Activated naive CD4-positive, alpha-beta T cell treated with anti-CD3 and anti-CD28 coated beads for 36 hours (primary cell): ENCODE results near the gene POLR3B. TPM values are rescaled to one million over a fixed set of nuclear protein-coding genes. Genes with fewer than 3 reads are reported as not detected.
"Not testable (repeated sequence)": the region's sequence is repeated elsewhere in the genome, so short reads cannot be mapped to it uniquely, and the experiment has no call there.

Experiments
- CTCF ChIA-PET: fragments of 350-600 bp; sonication (Branson Sonifier 250); formaldehyde crosslinking; loops from one replicate; lab custom pipeline; 2021; ENCODE audit warnings: antibody characterized with exemption; lab: Charles Lee
- DNase-seq: peaks from one replicate; pipeline ENCODE4 v3.0.0-alpha.2; 2020
- H3K27ac Mint-ChIP-seq: one replicate; pipeline ENCODE4 v1.8.0; 2021; ENCODE audit warnings: mild to moderate bottlenecking, mixed read lengths
- H3K27me3 Mint-ChIP-seq: one replicate; pipeline ENCODE4 v1.8.0; 2021; ENCODE audit warnings: low read depth, mixed read lengths
- H3K36me3 Mint-ChIP-seq: one replicate; pipeline ENCODE4 v1.8.0; 2021; ENCODE audit warnings: low read depth, mixed read lengths
- H3K4me1 Mint-ChIP-seq: one replicate; pipeline ENCODE4 v1.8.0; 2021; ENCODE audit warnings: low read depth, mixed read lengths
- H3K4me3 Mint-ChIP-seq: one replicate; pipeline ENCODE4 v1.8.0; 2021; ENCODE audit warnings: mild to moderate bottlenecking, moderate library complexity, mixed read lengths
- H3K9me3 Mint-ChIP-seq: one replicate; pipeline ENCODE4 v1.8.0; 2021; ENCODE audit warnings: mixed read lengths
- intact Hi-C: fragments of 100-400 bp; cut with micrococcal nuclease; formaldehyde crosslinking; loops from one replicate; pipeline ENCODE4 v1.15.1; 2023
- total RNA-seq, 2 experiments: library from RNA; stranded (reverse); gene quantifications; one replicate each; pipeline ENCODE4 v1.2.3, GENCODE V29; 2021

POLR3B gene
- total RNA-seq, 2 experiments from 2014 or later = 6.4 to 6.8 TPM

- H3K36me3 Mint-ChIP-seq = peaks cover 34% of the 10 kb centered on the region
- H3K27ac Mint-ChIP-seq, H3K9me3 Mint-ChIP-seq, H3K27me3 Mint-ChIP-seq, H3K4me3 Mint-ChIP-seq, DNase-seq, CTCF ChIA-PET: not testable (repeated sequence)
- peaks cover 11% of the 10 kb centered on the region for H3K4me1 Mint-ChIP-seq
- intact Hi-C loops = loop anchor here (10.0 kb wide), 1 partner anchor 343 kb away; no protein-coding TSS in a partner anchor
Measured at GRCh38 chr12:106381866-106382265, 24.3 kb downstream of the POLR3B start.

GRCh38 chr12:106386813-106387535 is 29.4 kb downstream of the POLR3B start:
- H3K27me3 Mint-ChIP-seq = no peaks in the 10 kb centered on the region
- H3K27ac Mint-ChIP-seq = no peak overlapping the region
- no peaks in the 10 kb centered on the region for H3K4me1 Mint-ChIP-seq
- no peak for DNase-seq
- H3K36me3 Mint-ChIP-seq = peaks cover 14% of the 10 kb centered on the region
- intact Hi-C loops = loop anchor here (1.0 to 10.0 kb wide), 4 partner anchors 338 to 717 kb away; no protein-coding TSS in a partner anchor
- H3K9me3 Mint-ChIP-seq = no peaks in the 10 kb centered on the region
- CTCF ChIA-PET = interaction anchor here (0.7 to 2.3 kb wide), 8 partner anchors 136 to 540 kb away, joined by 3 to 10 read pairs (median 4); no protein-coding TSS in a partner anchor
- H3K4me3 Mint-ChIP-seq = no peak overlapping the region

DNA sequence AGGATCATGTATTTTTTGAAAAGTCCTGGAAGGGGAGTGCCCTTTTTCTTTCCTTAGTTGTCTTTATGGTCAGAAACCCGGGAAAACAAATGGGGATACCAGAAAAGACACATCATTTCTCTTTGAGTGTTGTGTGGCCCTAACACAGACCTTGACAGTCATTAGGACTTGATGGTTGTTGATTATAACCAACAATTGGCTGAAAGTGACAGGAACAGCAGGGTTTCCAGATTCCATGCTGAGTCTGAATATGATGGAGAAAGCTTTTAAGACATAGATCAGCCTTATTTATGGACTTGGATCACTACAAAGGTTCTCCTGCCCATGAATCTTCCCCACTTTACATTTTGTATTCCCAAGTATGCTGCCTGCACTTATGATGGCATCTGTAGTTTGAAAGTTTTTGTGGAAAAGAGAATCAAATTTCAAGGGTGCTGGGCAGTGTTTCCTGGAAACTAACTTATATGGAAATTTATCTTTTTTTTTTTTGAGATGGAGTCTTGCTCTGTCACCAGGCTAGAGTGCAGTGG is 30.4 kb downstream of the POLR3B start:
- peaks cover 14% of the 10 kb centered on the region for H3K36me3 Mint-ChIP-seq
- intact Hi-C loops = loop anchor here (10.0 kb wide), 1 partner anchor 337 kb away; no protein-coding TSS in a partner anchor

GRCh38 chr12:106389151-106389550 is 31.6 kb downstream of the POLR3B start:
- no peak for DNase-seq
- Mint-ChIP-seq H3K36me3 (peaks cover 15% of the 10 kb centered on the region), H3K4me3 (no peak overlapping the region), H3K9me3 (no peaks in the 10 kb centered on the region), H3K4me1 (no peaks in the 10 kb centered on the region), H3K27me3 (no peaks in the 10 kb centered on the region), H3K27ac (no peak overlapping the region)
- CTCF ChIA-PET = interaction anchor here (0.6 to 1.5 kb wide), 2 partner anchors 239 to 453 kb away, joined by 4 to 5 read pairs; no protein-coding TSS in a partner anchor
- intact Hi-C loops = loop anchor here (10.0 kb wide), 1 partner anchor 336 kb away; no protein-coding TSS in a partner anchor

More for the DNA sequence above, 30.4 kb downstream of the POLR3B start:
- no peaks in the 10 kb centered on the region for H3K9me3 Mint-ChIP-seq
- no peaks in the 10 kb centered on the region for H3K27me3 Mint-ChIP-seq
- CTCF ChIA-PET = interaction anchor here (0.7 to 2.3 kb wide), 3 partner anchors 59 to 533 kb away, joined by 4 to 10 read pairs (median 8); no protein-coding TSS in a partner anchor
- DNase-seq = no peak
- no peaks in the 10 kb centered on the region for H3K4me1 Mint-ChIP-seq
- H3K27ac Mint-ChIP-seq = no peak overlapping the region
- H3K4me3 Mint-ChIP-seq = no peak overlapping the region

DNA sequence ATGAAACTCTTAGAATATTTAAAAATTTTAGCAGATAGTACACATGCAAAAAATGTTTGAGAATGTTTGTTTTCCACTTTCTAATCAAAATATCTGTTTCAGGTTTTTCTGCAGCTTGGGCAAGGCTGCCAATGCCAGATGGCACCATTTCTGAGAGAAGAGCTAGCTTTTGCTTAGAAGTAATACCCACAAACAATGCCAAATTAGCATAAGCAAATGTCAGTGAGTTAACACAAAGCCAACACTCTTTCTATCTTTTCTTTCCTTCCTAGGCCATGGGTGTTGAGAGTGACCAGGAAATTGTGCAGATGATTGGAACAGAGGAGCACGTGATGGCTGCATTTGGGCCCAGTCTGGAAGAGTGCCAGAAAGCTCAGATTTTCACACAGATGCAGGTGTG is 35.2 kb downstream of the POLR3B start:
- Mint-ChIP-seq H3K4me3 (no peak overlapping the region), H3K36me3 (peaks cover 44% of the 10 kb centered on the region), H3K27ac (no peak overlapping the region), H3K27me3 (no peaks in the 10 kb centered on the region), H3K9me3 (no peaks in the 10 kb centered on the region), H3K4me1 (peaks cover 2% of the 10 kb centered on the region)
- CTCF ChIA-PET = interaction anchor here (1.1 kb wide), 1 partner anchor 1237 kb away, joined by 4 read pairs; no protein-coding TSS in a partner anchor
- DNase-seq = no peak
- intact Hi-C loops = no loop called here

DNA sequence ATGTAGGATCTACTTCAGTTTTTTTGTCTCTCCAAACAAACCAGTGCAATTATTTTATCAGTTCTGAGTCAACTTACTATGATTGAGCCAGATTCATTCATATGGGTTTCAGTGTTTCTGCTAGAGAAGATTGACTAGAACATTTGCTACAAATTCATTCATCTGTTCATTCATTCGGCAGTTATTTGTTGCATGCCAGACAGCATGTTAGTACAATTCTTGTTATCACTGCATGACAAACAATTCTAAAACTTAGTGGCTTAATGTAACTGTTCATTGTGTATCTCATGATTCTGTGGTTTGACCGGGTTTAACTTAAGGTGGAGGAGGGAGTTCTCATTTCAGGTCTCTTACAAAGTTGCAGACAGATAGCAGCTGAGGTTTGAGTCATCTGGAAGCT is 52.3 kb downstream of the POLR3B start:
- intact Hi-C loops = no loop called here
- H3K27me3 Mint-ChIP-seq = no peaks in the 10 kb centered on the region
- H3K4me1 Mint-ChIP-seq = no peaks in the 10 kb centered on the region
- no peak overlapping the region for H3K4me3 Mint-ChIP-seq
- H3K36me3 Mint-ChIP-seq = peaks cover 13% of the 10 kb centered on the region
- no peak overlapping the region for H3K27ac Mint-ChIP-seq
- DNase-seq = no peak
- no peaks in the 10 kb centered on the region for H3K9me3 Mint-ChIP-seq
- CTCF ChIA-PET = interaction anchor here (1.1 kb wide), 1 partner anchor 509 kb away, joined by 3 read pairs; no protein-coding TSS in a partner anchor

GRCh38 chr12:106412563-106412962 is 55.0 kb downstream of the POLR3B start:
- intact Hi-C loops = no loop called here
- no peaks in the 10 kb centered on the region for H3K27me3 Mint-ChIP-seq
- CTCF ChIA-PET = no interaction called here

DNA sequence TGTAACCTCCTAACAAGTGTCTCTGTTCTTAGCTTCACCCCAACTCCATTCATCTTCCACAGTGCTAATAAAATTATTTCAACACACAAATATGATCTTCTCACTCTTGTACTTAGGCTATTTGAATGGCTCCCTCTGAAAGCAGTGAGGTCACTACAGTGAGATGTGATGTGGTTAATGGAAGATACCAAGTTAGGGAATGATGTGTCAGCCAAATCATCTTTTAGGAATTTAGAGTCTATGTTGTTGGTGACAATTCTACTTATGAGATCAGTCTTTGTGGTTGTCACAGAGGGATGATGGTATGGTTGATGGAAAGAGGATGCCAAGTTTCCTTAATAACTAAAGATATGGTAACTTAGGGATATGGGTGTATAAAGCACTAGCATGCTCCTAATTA is 57.6 kb downstream of the POLR3B start:
- Mint-ChIP-seq H3K27ac (no peak overlapping the region), H3K9me3 (no peaks in the 10 kb centered on the region), H3K27me3 (no peaks in the 10 kb centered on the region), H3K4me1 (no peaks in the 10 kb centered on the region), H3K4me3 (no peak overlapping the region), H3K36me3 (peaks cover 26% of the 10 kb centered on the region)
- CTCF ChIA-PET = no interaction called here
- intact Hi-C loops = no loop called here
- DNase-seq = no peak

More at GRCh38 chr12:106412563-106412962, 55.0 kb downstream of the POLR3B start:
- Mint-ChIP-seq H3K27ac (no peak overlapping the region), H3K9me3 (no peaks in the 10 kb centered on the region), H3K36me3 (peaks cover 23% of the 10 kb centered on the region), H3K4me3 (no peak overlapping the region), H3K4me1 (no peaks in the 10 kb centered on the region)
- no peak for DNase-seq

DNA sequence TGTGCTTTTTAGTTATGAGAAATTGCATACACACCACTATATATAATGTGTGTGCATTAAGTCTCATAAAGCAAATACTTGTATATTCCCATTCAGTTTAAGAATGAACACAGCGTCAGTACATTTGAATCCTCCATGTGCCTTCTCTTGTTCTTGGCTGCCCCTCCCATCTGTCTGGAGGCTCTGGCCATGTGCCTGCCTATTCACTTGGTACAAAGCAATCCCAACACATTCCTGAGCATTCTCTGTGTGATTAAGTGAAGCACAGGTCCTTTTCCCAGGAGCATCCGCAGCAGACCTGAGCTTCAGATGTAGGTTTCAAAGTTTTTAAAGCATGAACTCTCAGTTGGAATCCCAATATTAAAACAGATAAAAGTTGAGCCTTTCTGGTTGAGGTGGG is 58.7 kb downstream of the POLR3B start:
- CTCF ChIA-PET = no interaction called here

GRCh38 chr12:106417926-106418910 is 60.7 kb downstream of the POLR3B start:
- Mint-ChIP-seq H3K36me3 (peaks cover 30% of the 10 kb centered on the region), H3K4me1 (no peaks in the 10 kb centered on the region), H3K27me3 (no peaks in the 10 kb centered on the region), H3K4me3 (no peak overlapping the region), H3K9me3 (no peaks in the 10 kb centered on the region), H3K27ac (no peak overlapping the region)
- intact Hi-C loops = no loop called here
- DNase-seq = no peak
- CTCF ChIA-PET = interaction anchor here (0.6 kb wide), 1 partner anchor 786 kb away, joined by 3 read pairs; no protein-coding TSS in a partner anchor

More for the DNA sequence above, 58.7 kb downstream of the POLR3B start:
- no peaks in the 10 kb centered on the region for H3K9me3 Mint-ChIP-seq
- H3K27ac Mint-ChIP-seq = no peak overlapping the region
- intact Hi-C loops = no loop called here
- no peaks in the 10 kb centered on the region for H3K27me3 Mint-ChIP-seq
- no peak overlapping the region for H3K4me3 Mint-ChIP-seq
- DNase-seq = no peak
- peaks cover 29% of the 10 kb centered on the region for H3K36me3 Mint-ChIP-seq
- H3K4me1 Mint-ChIP-seq = no peaks in the 10 kb centered on the region

DNA sequence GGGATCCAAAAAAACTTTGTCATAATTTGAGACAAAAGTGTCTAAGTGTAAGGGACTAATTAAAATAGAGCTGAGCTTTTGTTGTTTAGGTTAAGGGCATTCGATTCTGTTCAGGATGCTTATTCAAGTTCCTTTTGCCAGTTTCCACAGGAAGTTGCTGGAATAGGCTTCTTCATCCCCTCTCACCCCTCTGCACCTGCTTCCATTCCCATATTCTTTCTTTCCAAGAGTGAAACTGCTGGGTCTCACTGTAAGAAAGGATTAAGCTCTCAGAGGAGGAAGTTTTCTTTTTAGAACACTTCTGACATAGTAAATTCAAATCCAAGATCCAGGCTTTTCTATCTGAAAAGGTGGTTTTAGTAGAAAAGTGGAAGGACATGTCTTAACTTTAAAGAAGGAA is 61.4 kb downstream of the POLR3B start:
- H3K4me1 Mint-ChIP-seq = no peaks in the 10 kb centered on the region
- intact Hi-C loops = no loop called here
- CTCF ChIA-PET = no interaction called here
- no peak for DNase-seq
- H3K27me3 Mint-ChIP-seq = no peaks in the 10 kb centered on the region
- H3K9me3 Mint-ChIP-seq = no peaks in the 10 kb centered on the region
- H3K27ac Mint-ChIP-seq = no peak overlapping the region
- no peak overlapping the region for H3K4me3 Mint-ChIP-seq
- H3K36me3 Mint-ChIP-seq = peaks cover 34% of the 10 kb centered on the region

- Mint-ChIP-seq H3K36me3 (peaks cover 20% of the 10 kb centered on the region), H3K27ac (no peak overlapping the region), H3K27me3 (no peaks in the 10 kb centered on the region), H3K4me1 (no peaks in the 10 kb centered on the region), H3K9me3 (no peaks in the 10 kb centered on the region), H3K4me3 (no peak overlapping the region)
- no peak for DNase-seq
- CTCF ChIA-PET = no interaction called here
- intact Hi-C loops = no loop called here
Measured at GRCh38 chr12:106423291-106423690, 65.7 kb downstream of the POLR3B start.
